Measurements from ENCODE around the gene UGT1A10.
"Not testable (repeated sequence)": the region's sequence is repeated elsewhere in the genome, so short reads cannot be mapped to it uniquely, and the experiment has no call there.

- not testable (repeated sequence) for TF ChIP-seq ZNF780A (CRISPR knock-in tag; IDR thresholded peaks at IDR 0.05); KAT7 (CRISPR knock-in tag; IDR thresholded peaks at IDR 0.05; ENCODE audit: borderline replicate concordance)
- TF ChIP-seq, protein P1, sequence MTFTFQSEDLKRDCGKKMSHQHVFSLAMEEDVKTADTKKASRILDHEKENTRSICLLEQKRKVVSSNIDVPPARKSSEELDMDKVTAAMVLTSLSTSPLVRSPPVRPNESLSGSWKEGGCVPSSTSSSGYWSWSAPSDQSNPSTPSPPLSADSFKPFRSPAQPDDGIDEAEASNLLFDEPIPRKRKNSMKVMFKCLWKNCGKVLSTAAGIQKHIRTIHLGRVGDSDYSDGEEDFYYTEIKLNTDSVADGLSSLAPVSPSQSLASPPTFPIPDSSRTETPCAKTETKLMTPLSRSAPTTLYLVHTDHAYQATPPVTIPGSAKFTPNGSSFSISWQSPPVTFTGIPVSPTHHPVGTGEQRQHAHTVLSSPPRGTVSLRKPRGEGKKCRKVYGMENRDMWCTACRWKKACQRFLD (CRISPR knock-in tag; IDR thresholded peaks at IDR 0.05; ENCODE audit: borderline replicate concordance) = not testable (repeated sequence)
- TF ChIP-seq, protein P2, sequence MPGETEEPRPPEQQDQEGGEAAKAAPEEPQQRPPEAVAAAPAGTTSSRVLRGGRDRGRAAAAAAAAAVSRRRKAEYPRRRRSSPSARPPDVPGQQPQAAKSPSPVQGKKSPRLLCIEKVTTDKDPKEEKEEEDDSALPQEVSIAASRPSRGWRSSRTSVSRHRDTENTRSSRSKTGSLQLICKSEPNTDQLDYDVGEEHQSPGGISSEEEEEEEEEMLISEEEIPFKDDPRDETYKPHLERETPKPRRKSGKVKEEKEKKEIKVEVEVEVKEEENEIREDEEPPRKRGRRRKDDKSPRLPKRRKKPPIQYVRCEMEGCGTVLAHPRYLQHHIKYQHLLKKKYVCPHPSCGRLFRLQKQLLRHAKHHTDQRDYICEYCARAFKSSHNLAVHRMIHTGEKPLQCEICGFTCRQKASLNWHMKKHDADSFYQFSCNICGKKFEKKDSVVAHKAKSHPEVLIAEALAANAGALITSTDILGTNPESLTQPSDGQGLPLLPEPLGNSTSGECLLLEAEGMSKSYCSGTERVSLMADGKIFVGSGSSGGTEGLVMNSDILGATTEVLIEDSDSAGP (CRISPR knock-in tag; IDR thresholded peaks at IDR 0.05; ENCODE audit: borderline replicate concordance) = not testable (repeated sequence)
These were observed 64.6 kb downstream of the UGT1A10 start for GRCh38 chr2:233700842-233701241.
